Frontal cortex (tissue), 4 donors: ENCODE measurements around the gene ADAMTS2. TPM values are rescaled to one million over a fixed set of nuclear protein-coding genes. Genes with fewer than 3 reads are reported as not detected.

Source experiments
- DNase-seq, 2 donors: peaks; one replicate each; pipeline ENCODE4 v3.0.0; 2012; ENCODE audit warnings: low spot score in 2 of 2
- FAIRE-seq: peaks from 2 replicates; lab custom pipeline; 2012; peaks lifted over from hg19 to GRCh38; lab: Jason Lieb, UNC
- total RNA-seq: library from RNA; depleted of rRNA; stranded (reverse); fragments of >200 nt; gene quantifications from one replicate; pipeline ENCODE4 v1.2.3, GENCODE V29; 2014
- donor health status: control.
- donor health status: control.
- donor health status: control.

Gene ADAMTS2
- total RNA-seq, 1 donor from 2014 or later = 3.3 TPM

DNA sequence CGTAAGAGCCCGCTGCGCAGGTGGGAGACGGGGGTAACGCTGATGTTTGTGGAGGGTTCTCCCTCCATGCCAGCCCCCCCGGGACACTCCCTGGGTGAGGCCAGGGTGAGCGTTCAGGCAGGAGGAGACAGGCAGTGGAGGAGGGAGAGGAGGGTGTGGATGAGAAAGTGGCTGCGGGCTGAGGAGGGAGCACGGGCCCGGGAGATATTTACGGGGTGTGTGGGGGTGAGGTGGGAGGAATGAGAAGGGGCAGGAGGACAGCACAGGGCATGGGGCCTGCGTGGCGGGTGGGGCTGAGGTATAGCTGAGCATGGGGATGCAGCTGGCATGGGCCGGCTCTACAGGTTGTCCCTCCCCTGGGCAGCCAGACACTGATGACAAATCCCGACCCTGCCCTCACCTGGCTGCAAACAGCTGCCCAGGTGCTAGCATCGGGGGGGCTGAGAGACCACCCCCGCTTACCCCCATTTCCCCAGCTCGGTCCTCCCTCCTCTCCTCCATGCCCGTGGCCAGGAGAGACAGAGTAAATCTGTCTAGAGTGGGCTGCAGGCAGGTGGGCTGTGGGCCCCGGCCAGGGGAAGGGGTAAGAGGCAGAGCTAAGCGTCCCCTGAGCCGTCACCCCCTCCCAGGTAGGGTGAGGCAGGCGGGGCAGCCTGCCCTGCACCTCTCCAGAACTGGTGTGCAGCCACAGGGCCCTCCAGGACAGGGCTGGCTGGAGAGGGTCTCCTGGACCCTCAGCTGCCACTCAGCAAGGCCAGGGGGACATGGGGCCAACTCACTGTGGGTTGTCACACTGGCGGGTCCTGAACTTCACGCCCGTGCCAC, 205.9 kb downstream of the ADAMTS2 start:
- FAIRE-seq = no peak
- no peak for DNase-seq

DNA sequence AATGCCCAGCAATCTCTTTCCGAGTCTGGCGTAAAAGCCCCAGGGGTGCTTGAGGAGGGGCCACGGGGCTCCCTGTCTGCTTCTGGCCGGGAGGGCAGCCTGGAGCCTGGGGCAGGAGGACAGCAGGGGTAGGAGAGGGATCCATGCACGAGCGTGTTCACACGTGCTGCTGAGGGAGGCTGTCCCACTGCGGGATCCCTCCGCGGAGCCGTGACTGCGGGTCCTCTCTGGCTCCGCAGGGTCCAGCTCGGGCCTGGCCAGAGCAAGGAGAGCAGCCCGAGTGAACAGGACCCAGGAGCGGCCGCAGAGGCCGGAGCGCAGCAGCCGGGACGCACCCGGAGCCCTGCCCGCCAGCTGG, 206.7 kb downstream of the ADAMTS2 start:
- DNase-seq (no peak), FAIRE-seq (no peak)

DNA sequence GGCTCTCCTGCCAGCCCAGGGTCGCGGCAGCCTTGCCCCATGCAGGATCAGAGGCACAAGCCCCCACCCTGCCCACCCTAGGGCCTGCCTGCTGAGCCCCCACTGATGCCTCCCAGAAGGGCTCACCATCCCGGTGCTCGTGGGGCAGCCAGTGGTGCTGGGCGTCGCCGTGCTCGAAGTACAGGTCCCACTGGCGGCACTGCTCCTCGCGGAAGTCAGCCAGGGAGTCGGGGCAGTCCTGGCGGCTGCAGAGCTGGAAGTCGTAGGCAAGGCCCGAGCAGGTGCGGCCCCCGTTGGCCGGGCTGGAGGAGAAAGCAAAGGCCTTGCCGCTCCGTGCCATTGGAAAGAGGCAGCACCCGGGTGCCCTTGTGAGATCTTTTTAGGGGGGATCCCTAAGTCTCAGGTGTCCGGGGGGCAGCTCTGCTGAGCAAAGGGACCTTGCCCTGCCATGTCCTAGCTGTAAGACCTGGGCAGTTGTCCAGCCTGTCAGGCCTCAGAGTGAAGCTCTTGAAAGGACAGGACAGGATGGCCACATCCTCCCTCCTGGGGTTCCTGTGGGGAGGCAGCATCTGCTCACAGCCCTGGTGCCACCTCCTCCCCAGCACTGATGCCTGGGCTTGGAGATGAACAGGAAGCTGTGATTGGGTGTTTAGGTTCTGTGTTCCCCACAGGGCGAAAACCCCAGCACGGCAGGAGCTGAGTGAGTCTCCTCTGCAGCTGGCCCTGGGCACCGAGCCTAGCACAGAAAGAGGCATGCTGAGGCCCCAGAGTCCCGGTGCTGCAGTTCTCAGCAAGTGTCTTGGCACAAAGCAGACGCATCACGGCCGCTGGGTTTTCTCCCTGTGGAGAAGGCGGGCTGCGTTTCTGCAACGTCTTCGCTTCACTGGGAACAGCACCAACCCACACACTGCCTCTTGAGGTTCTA, 207.4 kb downstream of the ADAMTS2 start:
- DNase-seq (peak in 1 of 2 donors; percentile 36), FAIRE-seq (no peak)

DNA sequence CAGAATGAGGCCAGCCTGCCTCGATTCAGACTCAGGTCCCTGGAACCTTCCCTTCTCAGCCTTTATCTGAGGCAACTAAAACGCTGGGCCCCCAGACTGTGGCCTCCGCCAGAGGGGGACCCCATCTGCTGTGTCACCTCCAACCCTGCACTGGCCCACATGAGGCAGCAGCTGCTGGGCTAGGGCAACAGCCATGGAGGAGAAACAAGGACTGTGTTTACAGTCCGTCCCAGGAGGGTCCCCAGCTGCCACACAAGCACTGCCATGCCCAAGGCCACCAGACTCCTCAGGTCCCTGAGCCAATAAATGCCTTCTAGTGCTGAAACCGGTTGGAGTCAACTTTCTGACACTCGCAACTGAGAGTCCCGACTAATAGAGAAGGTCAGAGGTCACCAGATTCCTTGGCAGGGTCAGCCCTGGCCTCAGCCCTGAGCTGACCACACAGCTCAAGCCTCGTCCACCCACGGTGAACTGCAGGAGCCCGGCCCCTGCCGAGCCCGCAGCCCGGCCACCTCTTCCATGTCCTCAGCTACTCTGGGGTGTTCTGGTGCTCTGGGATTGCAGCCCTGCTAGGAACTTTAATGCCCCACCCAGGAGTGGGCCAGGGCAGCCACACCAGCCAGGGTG, 208.1 kb downstream of the ADAMTS2 start:
- no peak for FAIRE-seq
- DNase-seq = no peak

DNA sequence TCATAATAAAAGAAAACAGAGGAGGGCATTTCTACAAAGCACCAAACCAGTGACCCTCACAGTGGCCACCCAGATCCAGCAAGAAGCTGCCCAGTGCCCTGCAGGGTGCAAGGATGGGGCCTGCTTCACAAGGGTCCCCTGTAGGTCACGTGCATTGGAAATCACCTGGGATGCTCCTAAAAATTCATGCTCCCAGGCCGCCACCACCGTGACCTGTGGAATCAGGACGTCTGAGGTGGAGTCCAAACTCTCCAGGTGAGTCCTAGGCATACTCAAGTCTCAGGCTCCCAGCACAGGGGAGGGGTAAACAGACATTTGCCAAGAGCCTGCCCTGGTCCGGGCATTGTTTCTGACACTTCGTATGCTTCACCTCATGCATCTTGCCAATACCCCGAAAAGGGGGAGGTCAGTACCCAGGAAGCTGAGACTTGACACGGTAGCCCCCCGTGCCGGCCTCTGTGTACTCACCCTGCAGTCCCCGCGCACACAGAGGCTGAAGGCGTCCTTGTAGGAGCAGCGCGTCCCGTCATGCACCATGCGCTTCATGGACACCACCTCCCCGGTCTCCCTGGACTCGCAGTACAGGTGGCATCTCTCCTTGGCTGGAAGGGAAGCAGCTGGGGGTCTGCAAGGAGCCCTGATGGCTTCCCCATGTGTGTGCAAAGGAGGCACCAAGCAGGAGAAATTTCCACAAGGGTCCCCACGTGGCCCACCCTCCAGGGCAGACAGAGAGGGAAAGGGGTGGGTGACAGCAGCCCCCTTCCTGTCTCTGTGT, 209.6 kb downstream of the ADAMTS2 start:
- DNase-seq (no peak), FAIRE-seq (no peak)

DNA sequence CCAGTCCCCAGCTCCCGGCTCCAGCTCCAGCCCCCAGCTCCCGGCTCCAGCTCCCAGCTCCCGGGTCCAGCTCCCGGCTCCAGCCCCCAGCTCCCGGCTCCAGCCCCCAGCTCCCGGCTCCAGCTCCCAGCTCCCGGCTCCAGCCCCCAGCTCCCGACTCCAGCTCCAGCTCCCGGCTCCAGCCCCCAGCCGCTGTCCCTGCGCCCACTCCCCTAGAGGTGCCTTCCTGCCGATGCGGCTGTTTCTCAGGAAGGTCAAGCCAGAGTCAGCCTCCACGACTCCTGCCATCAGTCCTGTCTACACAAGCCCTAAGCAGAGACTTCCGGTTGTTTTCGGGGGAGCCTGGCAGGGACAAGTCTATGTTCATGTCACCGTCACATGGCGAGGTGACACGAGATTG, 210.3 kb downstream of the ADAMTS2 start:
- FAIRE-seq = no peak
- DNase-seq = no peak

DNA sequence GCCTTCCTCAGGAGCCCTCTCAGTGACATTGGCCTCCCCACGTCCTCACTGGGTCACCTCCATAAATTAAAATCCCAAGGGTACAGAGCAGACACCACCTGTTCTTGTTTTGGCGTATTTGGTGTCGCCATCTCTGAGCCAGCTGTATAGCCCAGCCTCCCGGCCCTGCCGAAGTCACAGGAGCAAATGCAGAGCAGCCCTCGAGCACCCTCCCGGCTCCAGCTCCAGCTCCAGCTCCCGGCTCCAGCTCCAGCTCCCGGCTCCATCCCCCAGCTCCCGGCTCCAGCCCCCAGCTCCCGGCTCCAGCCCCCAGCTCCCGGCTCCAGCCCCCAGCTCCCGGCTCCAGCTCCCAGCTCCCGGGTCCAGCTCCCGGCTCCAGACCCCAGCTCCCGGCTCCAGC, 210.8 kb downstream of the ADAMTS2 start:
- FAIRE-seq (no peak), DNase-seq (no peak)

DNA sequence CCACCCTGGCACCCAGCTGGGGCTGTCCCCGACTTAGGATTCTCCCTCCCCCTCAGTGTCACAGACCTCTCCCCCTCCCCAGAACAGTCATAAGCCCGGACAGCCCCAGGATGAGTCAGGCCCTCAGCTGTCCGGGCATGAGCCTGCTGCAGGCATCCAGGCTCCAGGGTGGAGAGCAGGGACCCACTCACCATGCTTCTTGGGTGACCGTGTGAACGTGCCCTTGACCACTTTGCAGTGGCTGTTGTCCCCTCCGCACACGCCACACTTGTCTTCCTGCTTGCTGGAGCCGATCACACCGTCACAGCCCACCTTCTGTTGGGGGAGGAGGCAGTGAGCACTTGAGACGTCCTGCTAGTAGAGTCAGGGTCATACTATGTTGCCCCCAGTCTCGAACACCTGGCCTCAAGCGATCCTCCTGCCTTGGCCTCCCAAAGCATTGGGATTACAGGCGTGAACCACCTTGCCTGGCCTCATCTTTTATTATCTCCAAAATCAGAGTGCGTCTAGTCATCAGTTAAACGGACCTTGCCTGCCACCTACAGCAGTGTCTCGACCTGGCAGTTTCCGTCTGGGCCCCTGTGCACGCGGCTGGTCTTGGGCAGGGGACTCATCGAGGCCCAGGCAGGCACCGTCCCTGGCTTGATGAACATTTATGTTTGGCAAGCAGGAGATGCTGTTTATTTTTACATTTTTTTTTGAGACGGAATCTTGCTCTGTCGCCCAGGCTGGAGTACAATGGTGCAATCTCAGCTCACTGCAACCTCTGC, 212.5 kb downstream of the ADAMTS2 start:
- FAIRE-seq (no peak), DNase-seq (no peak)

DNA sequence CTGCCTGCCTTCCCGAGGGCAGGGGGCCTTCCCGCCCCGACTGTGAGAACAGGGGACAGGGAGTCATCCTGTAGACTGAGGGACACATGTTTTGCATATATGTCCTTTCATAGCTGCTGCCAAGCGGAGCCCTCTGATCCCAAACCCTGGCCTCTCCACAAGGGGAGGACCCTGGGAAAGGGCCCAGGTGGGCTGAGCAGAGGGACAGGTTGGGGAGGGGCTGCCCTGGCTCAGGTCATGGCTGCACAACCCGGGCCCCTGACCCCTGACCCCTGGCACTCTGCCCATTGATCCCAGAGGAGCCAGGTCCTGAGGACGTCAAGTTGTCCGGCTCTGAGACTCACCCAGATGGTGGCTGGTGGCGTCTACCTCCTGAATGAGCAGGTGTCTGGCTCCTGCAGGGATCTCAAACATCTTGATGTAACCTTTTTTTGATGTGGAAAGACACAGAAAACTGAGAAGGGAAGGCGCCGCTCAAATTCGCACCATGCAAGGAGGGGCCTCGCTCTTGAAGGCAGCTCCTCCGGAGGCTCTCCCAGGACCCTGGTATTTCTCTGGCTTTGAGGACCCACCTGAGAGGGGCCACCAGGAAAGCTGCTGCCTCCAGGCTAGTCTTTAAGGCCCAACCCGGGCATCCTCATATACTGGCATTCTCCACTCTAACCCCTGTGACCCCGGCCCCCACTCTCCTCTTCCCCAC, 213.2 kb downstream of the ADAMTS2 start:
- DNase-seq = no peak
- no peak for FAIRE-seq

DNA sequence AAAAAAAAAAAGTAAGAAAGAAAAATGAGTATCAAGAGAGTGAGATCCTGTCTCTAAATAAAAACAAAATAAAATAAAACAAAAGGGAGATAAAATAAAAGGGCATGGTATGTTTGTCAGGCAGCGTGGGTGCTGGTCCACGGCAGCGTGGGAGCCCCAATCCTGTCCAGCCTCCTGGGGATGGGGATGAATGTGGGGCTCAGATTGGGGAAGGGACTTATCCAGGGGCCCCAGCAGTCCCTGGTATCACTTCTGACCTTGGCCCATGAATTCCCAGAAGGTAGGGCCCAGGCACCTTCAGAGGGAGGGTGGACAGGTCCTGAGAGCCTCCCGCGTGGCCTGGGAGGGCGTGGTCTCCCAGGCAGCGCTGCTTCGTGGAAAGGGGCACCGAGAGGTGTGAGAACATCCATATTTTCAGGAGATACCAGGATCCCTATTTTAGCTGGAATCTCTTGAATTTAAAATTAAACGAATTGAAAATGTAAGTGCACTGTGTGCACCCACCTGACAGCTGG, 213.9 kb downstream of the ADAMTS2 start:
- FAIRE-seq (no peak), DNase-seq (no peak)

DNA sequence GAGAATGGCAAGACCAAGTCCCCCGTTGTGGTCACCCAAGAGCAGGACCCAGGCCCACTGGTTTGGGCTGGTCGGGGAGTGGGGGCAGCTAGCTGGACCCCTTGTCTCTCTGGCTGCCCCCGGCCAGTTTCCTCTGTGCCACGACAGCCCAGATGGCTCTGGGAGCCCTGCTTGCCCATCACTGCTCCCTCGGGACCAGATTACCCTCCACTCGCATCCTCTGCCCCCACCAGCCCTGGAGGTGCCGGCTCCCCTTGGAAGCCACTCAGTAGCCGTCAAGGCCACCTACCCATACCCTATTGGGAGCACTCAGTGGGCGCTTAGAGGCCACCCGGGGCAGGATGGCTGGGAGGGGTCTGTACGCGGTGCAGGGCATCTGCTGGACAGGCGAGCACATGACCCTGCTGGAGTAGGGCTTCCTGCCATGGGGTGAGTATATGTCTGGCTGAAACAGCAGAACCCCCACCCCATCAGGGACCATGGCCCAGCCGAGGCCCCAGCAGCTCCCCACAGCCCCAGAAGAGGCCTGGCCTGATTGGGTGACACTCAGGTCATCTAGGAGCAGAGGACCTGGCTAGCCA, 215.1 kb downstream of the ADAMTS2 start:
- FAIRE-seq = no peak
- DNase-seq = no peak

DNA sequence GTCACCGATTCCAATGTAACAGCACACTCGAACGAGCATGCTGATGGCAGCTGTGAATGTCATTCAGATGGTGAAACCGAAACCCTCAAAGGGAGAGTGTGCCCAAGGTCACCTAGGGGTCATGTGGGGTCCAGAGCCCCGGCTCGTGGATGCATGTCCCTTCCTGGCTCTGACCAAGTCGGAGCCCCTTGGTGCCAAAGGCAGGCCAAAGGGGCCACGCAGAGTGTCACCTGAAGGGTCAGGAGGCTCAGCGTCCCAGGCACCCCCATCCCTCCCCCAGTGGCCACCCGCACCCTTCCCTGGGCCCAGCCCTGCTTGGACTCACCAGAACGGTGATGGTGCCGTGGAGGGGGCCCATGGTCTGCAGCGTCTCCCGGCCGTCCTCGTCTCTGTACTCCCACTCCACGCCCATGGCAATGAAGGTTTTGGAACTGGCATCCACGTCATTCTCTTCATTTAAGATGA, 215.6 kb downstream of the ADAMTS2 start:
- FAIRE-seq (no peak), DNase-seq (no peak)

DNA sequence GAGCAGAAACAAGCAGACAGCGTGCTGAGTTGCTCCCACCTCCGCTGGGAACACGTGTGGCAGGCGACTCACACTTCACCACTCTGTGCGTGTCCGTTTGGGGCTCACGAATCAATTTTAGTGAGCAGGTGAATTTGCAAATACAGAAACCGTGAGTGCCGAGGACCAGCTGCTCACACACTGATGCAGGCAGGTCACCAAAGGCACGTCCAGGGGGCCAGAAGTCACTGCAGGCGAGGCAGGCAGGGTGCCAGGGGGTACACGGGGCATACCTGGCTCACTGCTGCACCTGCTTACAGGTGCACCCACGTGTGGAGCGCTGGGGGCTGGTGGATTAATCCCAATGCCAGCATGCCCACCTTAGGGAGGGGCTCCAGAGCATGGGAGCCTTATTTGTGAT, 216.3 kb downstream of the ADAMTS2 start:
- FAIRE-seq = no peak
- DNase-seq = no peak

DNA sequence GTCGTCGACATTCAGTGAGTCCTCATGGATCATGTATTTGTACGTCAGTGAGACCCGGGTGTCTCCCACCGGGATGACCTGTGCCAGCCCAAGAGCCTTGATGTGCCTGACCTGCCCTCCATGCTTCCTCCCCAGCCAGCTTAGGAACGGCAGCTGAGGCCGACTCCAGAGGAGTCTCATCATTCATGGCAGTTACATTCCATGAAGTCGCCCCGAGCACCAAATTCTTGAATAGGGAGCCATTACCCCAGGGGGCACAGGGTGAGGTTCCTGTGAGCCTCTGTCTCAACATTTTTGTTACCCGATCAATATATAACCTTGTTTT, 217.3 kb downstream of the ADAMTS2 start:
- FAIRE-seq = no peak
- no peak for DNase-seq

DNA sequence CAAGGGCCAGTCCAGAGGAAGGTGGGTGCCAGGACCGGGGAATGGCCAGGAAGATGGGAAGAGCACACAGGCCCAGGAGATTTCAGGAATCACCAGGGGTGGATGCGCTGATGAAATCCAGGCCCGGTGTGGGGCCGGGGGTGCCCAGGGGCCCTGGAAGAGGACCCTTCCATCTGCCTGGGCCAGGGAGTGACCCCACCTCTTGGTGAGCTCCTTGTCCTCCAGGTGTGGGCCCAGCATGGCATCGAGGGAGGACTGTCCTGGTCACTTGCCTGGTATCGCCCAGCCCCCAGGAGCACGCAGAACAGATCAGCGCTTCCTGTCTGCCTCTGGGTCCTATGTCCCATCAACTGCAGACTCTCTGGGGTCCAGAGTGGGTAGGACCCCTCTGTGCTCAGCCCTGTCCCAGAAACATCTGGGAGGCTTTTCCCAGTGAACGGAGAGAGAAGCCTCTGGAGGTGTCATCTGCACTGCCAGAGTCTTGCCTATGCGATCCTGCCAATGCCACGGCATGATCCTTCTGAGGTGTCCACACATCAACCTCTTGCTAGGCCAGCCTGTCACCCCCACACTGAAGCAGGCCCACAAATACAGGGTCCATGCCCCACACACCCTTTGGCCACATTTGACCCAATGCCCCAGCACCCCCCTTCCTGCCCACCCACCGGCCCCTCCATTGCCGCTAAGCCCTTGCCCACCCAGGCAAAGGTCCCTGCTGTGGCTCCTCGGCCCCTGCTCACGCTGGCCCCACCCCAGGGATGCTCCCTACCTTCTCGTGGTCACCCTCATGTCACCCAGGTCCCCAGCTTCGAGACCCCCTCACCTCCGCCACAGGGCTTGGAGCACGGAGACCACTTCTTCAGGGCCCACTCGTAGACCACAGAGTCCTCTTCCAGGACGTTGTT, 217.9 kb downstream of the ADAMTS2 start:
- FAIRE-seq (no peak), DNase-seq (no peak)

DNA sequence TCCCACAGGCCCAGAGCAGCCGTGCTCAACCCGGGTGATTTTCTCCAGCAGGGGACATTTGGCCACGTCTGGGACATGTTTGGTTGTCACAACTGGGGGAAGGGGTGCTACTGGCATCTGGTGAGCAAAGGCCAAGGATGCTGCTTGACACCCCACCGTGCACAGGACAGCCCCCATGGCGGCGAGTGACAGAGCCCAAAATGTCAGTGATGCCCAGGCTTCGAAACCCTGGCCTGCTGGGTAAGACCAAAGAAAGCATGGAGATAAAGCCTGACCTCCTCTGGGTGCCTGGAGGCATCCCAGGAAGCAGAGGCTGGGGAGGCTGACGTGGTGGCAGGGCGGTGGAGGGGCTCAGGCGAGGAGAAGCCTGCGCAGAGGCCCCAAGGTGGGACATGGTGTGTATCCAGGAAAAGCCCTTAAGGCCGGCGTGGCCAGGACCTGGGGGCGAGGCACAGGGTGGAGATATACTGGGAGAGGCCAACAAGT, 218.7 kb downstream of the ADAMTS2 start:
- FAIRE-seq (no peak), DNase-seq (no peak)
